Endothelial cell of umbilical vein (primary cell): ENCODE results near the gene WDR45. TPM values are rescaled to one million over a fixed set of nuclear protein-coding genes. Genes with fewer than 3 reads are reported as not detected.

ENCODE experiments used
- BruUV-seq: library from RNA; stranded (reverse); fragments of 400-500 nt; replicated peaks from 2 replicates; lab custom pipeline; 2021; lab: Mats Ljungman, UMichigan
- CTCF ChIA-PET: fragments of 300-600, 350-600 bp; sonication (Branson Sonifier 250); formaldehyde crosslinking; loops from one replicate; lab custom pipeline; 2021; ENCODE audit warnings: antibody characterized with exemption, inconsistent platforms; lab: Charles Lee
- POLR2A ChIA-PET: fragments of 300-600, 350-600 bp; sonication (Branson Sonifier 250); formaldehyde crosslinking; loops from one replicate; lab custom pipeline; 2021; ENCODE audit warnings: antibody characterized with exemption, inconsistent platforms; lab: Charles Lee
- DNase-seq: peaks from one replicate; pipeline ENCODE4 v3.0.0-alpha.2; 2011; ENCODE audit warnings: low read depth, low spot score
- FAIRE-seq: peaks from 2 replicates; lab custom pipeline; 2011; peaks lifted over from hg19 to GRCh38; lab: Jason Lieb, UNC
- H2AFZ ChIP-seq: 2 replicates; pipeline ENCODE4 v1.6.0; 2012; ENCODE audit warnings: low read depth, low read length, control low read depth, inconsistent platforms
- H3K27ac ChIP-seq: 2 replicates; pipeline ENCODE4 v1.5.1; 2011; ENCODE audit warnings: low read depth, mild to moderate bottlenecking, control low read depth, low read length, moderate library complexity; ENCODE audit not compliant: insufficient read depth
- H3K27me3 ChIP-seq, 2 experiments: 2 replicates each; pipeline versions ENCODE4 v1.6.0 to v1.6.1; 2011; ENCODE audit warnings: low read length in 2 of 2, mixed read lengths in 1 of 2; ENCODE audit not compliant: control insufficient read depth in 2 of 2, insufficient read depth in 2 of 2
- H3K36me3 ChIP-seq, 2 experiments: 2 replicates in 1 of 2; 3 replicates in 1 of 2; pipeline ENCODE4 v1.5.1; 2011; ENCODE audit warnings: low read length in 2 of 2, mild to moderate bottlenecking in 1 of 2, moderate library complexity in 1 of 2; ENCODE audit not compliant: control insufficient read depth in 2 of 2, insufficient read depth in 2 of 2; ENCODE audit errors: extremely low read depth in 1 of 2
- H3K4me1 ChIP-seq: 3 replicates; pipeline ENCODE4 v1.5.1; 2011; ENCODE audit warnings: mild to moderate bottlenecking, low read length; ENCODE audit not compliant: control insufficient read depth, insufficient read depth; ENCODE audit errors: extremely low read depth
- H3K4me2 ChIP-seq: 2 replicates; pipeline ENCODE4 v1.6.1; 2011; ENCODE audit warnings: low read length, control low read depth, mixed read lengths; ENCODE audit not compliant: insufficient read depth
- H3K4me3 ChIP-seq, 3 experiments: fragments of 200-600 bp in 1 of 3; sonication (generic), shearing (Covaris generic) in 1 of 3; replicated peaks in 1 of 3; 2 replicates each; pipeline ENCODE4 v1.5.1; 2011 to 2016; ENCODE audit warnings: control low read depth in 3 of 3, low read length in 3 of 3, mild to moderate bottlenecking in 2 of 3, inconsistent platforms in 1 of 3, low read depth in 1 of 3, moderate library complexity in 1 of 3; ENCODE audit not compliant: insufficient read depth in 1 of 3
- H3K79me2 ChIP-seq: 2 replicates; pipeline ENCODE4 v1.6.0; 2012; ENCODE audit warnings: low read length, inconsistent platforms; ENCODE audit not compliant: control insufficient read depth, insufficient read depth
- H3K9ac ChIP-seq: replicated peaks from 2 replicates; pipeline ENCODE3; 2011; ENCODE audit warnings: low read length, control low read depth; ENCODE audit not compliant: insufficient read depth; ENCODE audit errors: extremely low read depth
- H3K9me1 ChIP-seq: replicated peaks from 3 replicates; pipeline ENCODE4 v1.6.0; 2011; ENCODE audit warnings: mild to moderate bottlenecking, low read length; ENCODE audit not compliant: control insufficient read depth, insufficient read depth; ENCODE audit errors: extremely low read depth
- H3K9me3 ChIP-seq: replicated peaks from 2 replicates; pipeline ENCODE4 v1.5.1; 2012; ENCODE audit warnings: low read length, inconsistent platforms; ENCODE audit not compliant: control insufficient read depth, insufficient read depth
- H4K20me1 ChIP-seq: replicated peaks from 2 replicates; pipeline ENCODE3; 2011; ENCODE audit warnings: mild to moderate bottlenecking, low read length; ENCODE audit not compliant: control insufficient read depth, insufficient read depth; ENCODE audit errors: extremely low read depth
- FOS ChIP-seq: IDR thresholded peaks from 2 replicates; pipeline ENCODE4 v1.6.1; 2011; ENCODE audit warnings: mild to moderate bottlenecking, low read length, moderate library complexity, borderline replicate concordance; ENCODE audit not compliant: insufficient read depth
- POLR2A ChIP-seq: IDR thresholded peaks from 2 replicates; pipeline ENCODE4 v1.6.1; 2012; ENCODE audit warnings: low read depth, mild to moderate bottlenecking, control low read depth, low read length
- POLR2AphosphoS5 ChIP-seq: IDR thresholded peaks from 2 replicates; pipeline ENCODE4 v1.6.1; 2012; ENCODE audit warnings: low read depth, mild to moderate bottlenecking, control low read depth, low read length, moderate library complexity; ENCODE audit not compliant: insufficient read depth
- dilution Hi-C: fragments of 300-500 bp; cut with MboI; formaldehyde crosslinking; loops from one replicate; pipeline ENCODE4 v1.15.0; 2019; ENCODE audit warnings: low sequenced_read_pairs; ENCODE audit not compliant: extremely low pct_ligation_motif_present
- intact Hi-C: fragments of 100-400 bp; cut with micrococcal nuclease; formaldehyde crosslinking; loops from one replicate; pipeline ENCODE4 v1.10.0; 2022
- polyA plus RNA-seq, 4 experiments: library from polyadenylated mRNA; depleted of rRNA in 3 of 4; stranded (reverse) in 3 of 4; unstranded in 1 of 4; fragments of >200 nt; gene quantifications; 2 replicates each; pipeline versions ENCODE4 v1.2.1 to v1.2.3, GENCODE V29; 2011 to 2012; ENCODE audit warnings: missing spikeins in 1 of 4
- total RNA-seq: library from RNA; stranded (reverse); gene quantifications from 2 replicates; pipeline ENCODE4 v1.2.3, GENCODE V29; 2021
- TF ChIP-seq, protein P1 (sequence below), 2 donors: IDR thresholded peaks; 1 replicate in 1 of 2; 2 replicates in 1 of 2; pipeline ENCODE4 v1.5.1; 2011; ENCODE audit warnings: low read length in 2 of 2, mild to moderate bottlenecking in 2 of 2, moderate library complexity in 2 of 2, control low read depth in 1 of 2, inconsistent platforms in 1 of 2, low read depth in 1 of 2; ENCODE audit not compliant: insufficient read depth in 1 of 2; ENCODE audit errors: extremely low read depth in 1 of 2
- TF ChIP-seq, protein P2 (sequence below): IDR thresholded peaks from 2 replicates; pipeline ENCODE4 v1.6.1; 2011; ENCODE audit not compliant: insufficient read depth, insufficient read length

The WDR45 gene
- total and polyA plus RNA-seq, 2 donors (not counting 3 experiments of a cell fraction or from before 2014, with no cell fraction given) = 32.2 to 70.4 TPM

DNA sequence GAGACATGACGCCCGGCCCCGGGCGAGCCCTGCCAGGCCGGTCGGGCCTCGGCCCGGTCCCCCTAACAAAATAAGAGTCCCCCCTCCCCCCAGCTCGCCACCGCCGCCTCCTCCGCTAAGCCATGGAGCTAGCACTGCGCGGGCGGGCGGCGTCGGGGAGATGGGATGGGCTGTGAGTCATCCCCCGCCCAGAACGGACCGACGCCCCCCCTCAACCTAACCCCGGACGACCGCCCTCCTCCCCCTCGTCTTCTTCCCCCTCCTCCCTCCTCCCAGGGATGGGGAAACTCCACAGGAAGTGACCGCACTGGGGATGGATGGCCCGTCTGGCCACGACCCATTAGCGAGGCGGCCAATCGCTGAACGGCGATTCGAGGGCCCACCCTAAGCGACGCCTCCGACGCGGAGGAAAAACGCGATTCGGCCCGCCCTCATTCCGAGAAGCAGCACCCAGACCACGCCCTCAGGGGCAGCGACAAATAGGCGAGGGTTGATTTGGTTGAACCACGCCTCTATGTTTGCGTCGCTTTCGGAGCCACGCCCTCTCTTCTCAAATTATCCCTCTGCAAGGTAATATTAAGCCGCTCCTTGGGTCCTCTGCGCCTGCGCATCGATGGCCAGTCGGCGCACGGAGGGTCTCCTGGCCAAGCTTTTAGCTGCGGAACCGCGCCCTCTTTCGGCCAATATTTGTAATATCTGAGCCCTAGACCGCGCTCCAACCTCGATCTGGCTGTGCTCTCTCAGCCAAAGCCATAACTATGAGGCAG, 36.3 kb downstream of the WDR45 start, which contains the start of gene TFE3:
Gene TFE3, minus strand, starts transcription at position 138 of the 767 bp plus-strand sequence. Its CDS starts 131 bp downstream, at position 7.
- H3K79me2 ChIP-seq = peaks cover 29% of the 10 kb centered on the region
- no peaks in the 10 kb centered on the region for H3K27me3 ChIP-seq
- peak; percentile 100 for FAIRE-seq
- peak; percentile 99 for DNase-seq
- peaks cover 33% of the 10 kb centered on the region for H3K4me1 ChIP-seq
- peak within 1 kb of the TSS; percentile 80 for H3K9ac ChIP-seq
- BruUV-seq = no TSS peak
- peak within 1 kb of the TSS; percentile 61 for H3K4me2 ChIP-seq
- ChIA-PET POLR2A (interaction anchor here (0.6 to 1.4 kb wide), 4 partner anchors 10 to 85 kb away, joined by 3 to 8 read pairs (median 4); partner anchors contain the start of gene GRIPAP1), CTCF (interaction anchor here (0.6 to 3.3 kb wide), 6 partner anchors 12 to 71 kb away, joined by 3 to 17 read pairs (median 6); partner anchors contain the start of gene KCND1)
- no peaks in the 10 kb centered on the region for H3K9me3 ChIP-seq
- TF ChIP-seq, protein P1, sequence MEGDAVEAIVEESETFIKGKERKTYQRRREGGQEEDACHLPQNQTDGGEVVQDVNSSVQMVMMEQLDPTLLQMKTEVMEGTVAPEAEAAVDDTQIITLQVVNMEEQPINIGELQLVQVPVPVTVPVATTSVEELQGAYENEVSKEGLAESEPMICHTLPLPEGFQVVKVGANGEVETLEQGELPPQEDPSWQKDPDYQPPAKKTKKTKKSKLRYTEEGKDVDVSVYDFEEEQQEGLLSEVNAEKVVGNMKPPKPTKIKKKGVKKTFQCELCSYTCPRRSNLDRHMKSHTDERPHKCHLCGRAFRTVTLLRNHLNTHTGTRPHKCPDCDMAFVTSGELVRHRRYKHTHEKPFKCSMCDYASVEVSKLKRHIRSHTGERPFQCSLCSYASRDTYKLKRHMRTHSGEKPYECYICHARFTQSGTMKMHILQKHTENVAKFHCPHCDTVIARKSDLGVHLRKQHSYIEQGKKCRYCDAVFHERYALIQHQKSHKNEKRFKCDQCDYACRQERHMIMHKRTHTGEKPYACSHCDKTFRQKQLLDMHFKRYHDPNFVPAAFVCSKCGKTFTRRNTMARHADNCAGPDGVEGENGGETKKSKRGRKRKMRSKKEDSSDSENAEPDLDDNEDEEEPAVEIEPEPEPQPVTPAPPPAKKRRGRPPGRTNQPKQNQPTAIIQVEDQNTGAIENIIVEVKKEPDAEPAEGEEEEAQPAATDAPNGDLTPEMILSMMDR (IDR thresholded peaks at IDR 0.05; ENCODE audit: extremely low read depth in 1 of 2, insufficient read depth in 1 of 2, low read depth in 1 of 2, low read length in 2 of 2) = peak; percentile 59
- TF ChIP-seq POLR2AphosphoS5 = peak; percentile 62
- peak; percentile 41 for TF ChIP-seq POLR2A
- TF ChIP-seq, protein P2, sequence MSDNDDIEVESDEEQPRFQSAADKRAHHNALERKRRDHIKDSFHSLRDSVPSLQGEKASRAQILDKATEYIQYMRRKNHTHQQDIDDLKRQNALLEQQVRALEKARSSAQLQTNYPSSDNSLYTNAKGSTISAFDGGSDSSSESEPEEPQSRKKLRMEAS = no peak
- peak; percentile 31 for TF ChIP-seq FOS
- no peaks in the 10 kb centered on the region for H3K9me1 ChIP-seq
- intact Hi-C loops (loop anchor here (1.0 to 5.0 kb wide), 9 partner anchors 29 to 243 kb away; partner anchors contain the start of gene MAGIX), dilution Hi-C loops (no loop called here)
- H2AFZ ChIP-seq = peak within 1 kb of the TSS; percentile 67
- peak within 1 kb of the TSS; percentile 66 to 86 (median 70) for H3K4me3 ChIP-seq
- no peaks in the 10 kb centered on the region for H4K20me1 ChIP-seq
- H3K27ac ChIP-seq = peak within 1 kb of the TSS; percentile 86
- peaks cover 0 to 6% of the 10 kb centered on the region in 2 experiments for H3K36me3 ChIP-seq
